ENCODE results near the gene PAIP2.
A peak's percentile ranks its signal among the peaks of the same experiment; 100 is the strongest.

The PAIP2 gene

DNA sequence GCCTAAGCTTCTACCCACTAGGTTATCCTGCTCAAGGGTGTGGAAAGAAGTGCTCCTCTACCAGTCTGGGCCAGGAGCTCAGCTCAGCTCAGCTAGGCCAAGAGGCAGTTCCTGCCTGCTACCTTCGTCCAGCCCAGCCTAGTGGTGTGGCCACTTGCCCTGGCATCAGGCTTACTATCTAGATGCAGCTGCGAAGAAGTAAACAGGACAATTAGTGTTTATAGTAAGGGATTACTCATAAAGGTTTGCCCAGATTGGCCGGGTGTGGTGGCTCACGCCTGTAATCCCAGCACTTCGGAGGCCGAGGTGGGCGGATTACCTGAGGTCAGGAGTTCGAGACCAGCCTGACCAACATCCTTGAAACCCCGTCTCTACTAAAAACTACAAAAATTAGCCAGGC lies 75.0 kb downstream of the PAIP2 start:
- H3K9me3 ChIP-seq (replicated peaks; ENCODE audit: insufficient read depth, low read length), result no peaks in the 10 kb centered on the region
- H3K36me3 ChIP-seq (replicated peaks; ENCODE audit: insufficient read depth, low read length), result no peaks in the 10 kb centered on the region
- no peaks in the 10 kb centered on the region for H3K27me3 ChIP-seq (replicated peaks; ENCODE audit: insufficient read depth, low read length)
- H3F3A ChIP-seq (ENCODE audit: insufficient read depth, low read length), result peaks cover 34% of the 10 kb centered on the region
- no peaks in the 10 kb centered on the region for H3K9me2 ChIP-seq (replicated peaks; ENCODE audit: insufficient read depth, low read length)
- no peak overlapping the region for H3K4me2 ChIP-seq (ENCODE audit: low read depth, low read length)
- H3K9ac ChIP-seq (ENCODE audit: low read length), result no peak overlapping the region
- TF ChIP-seq EZH2 (optimal IDR thresholded peaks at IDR 0.05; ENCODE audit: low read depth, low read length) (no peak), CTCF (IDR thresholded peaks at IDR 0.05; ENCODE audit: low read length) (no peak), EZH2phosphoT487 (IDR thresholded peaks at IDR 0.05; ENCODE audit: low read length) (no peak)
- H4K20me1 ChIP-seq (ENCODE audit: insufficient read depth, low read length), result no peaks in the 10 kb centered on the region
- no peaks in the 10 kb centered on the region for H3K79me2 ChIP-seq (ENCODE audit: low read length)
- 0 out of 2 replicates have a peak overlapping the region, but pooled peaks have one; percentile 2 for H2AFZ ChIP-seq (ENCODE audit: low read length)
- H3K4me1 ChIP-seq (ENCODE audit: low read length), result peaks cover 57% of the 10 kb centered on the region
- DNase-seq, result no peak
- no peak overlapping the region for H3K4me3 ChIP-seq (ENCODE audit: low read length)
- peak overlapping the region; percentile 95 for H3K27ac ChIP-seq (ENCODE audit: low read length)

DNA sequence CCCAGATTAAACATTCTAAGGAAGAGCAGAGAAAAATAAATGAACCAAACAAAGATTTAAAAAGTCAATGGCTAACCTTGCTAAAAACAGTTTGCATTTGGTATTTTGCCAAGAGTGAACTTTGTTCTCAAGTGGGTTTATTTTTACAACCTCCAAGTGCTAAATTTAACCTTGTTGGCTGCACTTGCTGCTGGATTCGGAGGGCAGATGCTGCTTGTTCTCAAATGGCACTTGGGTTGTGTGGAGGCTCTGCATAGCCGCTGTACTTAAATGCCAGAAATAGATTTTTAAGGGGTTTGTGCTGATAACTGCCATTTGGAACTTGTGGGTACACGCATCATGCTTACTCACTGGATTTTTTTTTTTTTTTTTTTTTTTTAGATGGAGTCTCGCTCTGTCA lies 75.6 kb downstream of the PAIP2 start:
- Histone ChIP-seq H3K79me2 (ENCODE audit: low read length) (no peaks in the 10 kb centered on the region), H3K27me3 (replicated peaks; ENCODE audit: insufficient read depth, low read length) (no peaks in the 10 kb centered on the region), H3K4me1 (ENCODE audit: low read length) (peaks cover 57% of the 10 kb centered on the region), H3K9me3 (replicated peaks; ENCODE audit: insufficient read depth, low read length) (no peaks in the 10 kb centered on the region), H3F3A (ENCODE audit: insufficient read depth, low read length) (peaks cover 34% of the 10 kb centered on the region), H3K4me2 (ENCODE audit: low read depth, low read length) (no peak overlapping the region), H3K9ac (ENCODE audit: low read length) (no peak overlapping the region), H3K36me3 (replicated peaks; ENCODE audit: insufficient read depth, low read length) (no peaks in the 10 kb centered on the region), H4K20me1 (ENCODE audit: insufficient read depth, low read length) (no peaks in the 10 kb centered on the region), H2AFZ (ENCODE audit: low read length) (no peak overlapping the region), H3K27ac (ENCODE audit: low read length) (no peak overlapping the region), H3K9me2 (replicated peaks; ENCODE audit: insufficient read depth, low read length) (no peaks in the 10 kb centered on the region), H3K4me3 (ENCODE audit: low read length) (no peak overlapping the region)
- TF ChIP-seq EZH2phosphoT487 (IDR thresholded peaks at IDR 0.05; ENCODE audit: low read length) (no peak), CTCF (IDR thresholded peaks at IDR 0.05; ENCODE audit: low read length) (no peak), EZH2 (optimal IDR thresholded peaks at IDR 0.05; ENCODE audit: low read depth, low read length) (no peak)
- no peak for DNase-seq

GRCh38 chr5:139418793-139419192 lies 77.1 kb downstream of the PAIP2 start:
- Histone ChIP-seq H3F3A (ENCODE audit: insufficient read depth, low read length) (peaks cover 26% of the 10 kb centered on the region), H3K36me3 (replicated peaks; ENCODE audit: insufficient read depth, low read length) (no peaks in the 10 kb centered on the region), H3K9me3 (replicated peaks; ENCODE audit: insufficient read depth, low read length) (no peaks in the 10 kb centered on the region), H3K9me2 (replicated peaks; ENCODE audit: insufficient read depth, low read length) (no peaks in the 10 kb centered on the region), H3K4me1 (ENCODE audit: low read length) (peaks cover 43% of the 10 kb centered on the region), H3K79me2 (ENCODE audit: low read length) (no peaks in the 10 kb centered on the region), H3K27me3 (replicated peaks; ENCODE audit: insufficient read depth, low read length) (no peaks in the 10 kb centered on the region), H2AFZ (ENCODE audit: low read length) (no peak overlapping the region), H3K27ac (ENCODE audit: low read length) (no peak overlapping the region), H3K4me2 (ENCODE audit: low read depth, low read length) (no peak overlapping the region), H4K20me1 (ENCODE audit: insufficient read depth, low read length) (no peaks in the 10 kb centered on the region), H3K9ac (ENCODE audit: low read length) (no peak overlapping the region), H3K4me3 (ENCODE audit: low read length) (no peak overlapping the region)
- no peak for DNase-seq
- TF ChIP-seq CTCF (IDR thresholded peaks at IDR 0.05; ENCODE audit: low read length) (no peak), EZH2phosphoT487 (IDR thresholded peaks at IDR 0.05; ENCODE audit: low read length) (no peak), EZH2 (optimal IDR thresholded peaks at IDR 0.05; ENCODE audit: low read depth, low read length) (no peak)
